H9 (cell line): ENCODE results near the gene LITAF. TPM values are rescaled to one million over a fixed set of nuclear protein-coding genes. Genes with fewer than 3 reads are reported as not detected.

Experiments
- DNase-seq: peaks from one replicate; pipeline ENCODE4 v3.0.0-alpha.2; 2017
- H2AFZ ChIP-seq: one replicate; pipeline ENCODE4 v1.6.1; 2013; ENCODE audit warnings: mild to moderate bottlenecking, low read length, control low read depth, moderate library complexity
- H2AK5ac ChIP-seq: 2 replicates; pipeline ENCODE4 v1.6.1; 2013; ENCODE audit warnings: low read length, control low read depth, mixed read lengths; ENCODE audit not compliant: insufficient read length
- H2BK120ac ChIP-seq: one replicate; pipeline ENCODE4 v1.6.1; 2013; ENCODE audit warnings: low read depth, mild to moderate bottlenecking, low read length, control low read depth, inconsistent platforms; ENCODE audit not compliant: poor library complexity, severe bottlenecking
- H2BK12ac ChIP-seq: 2 replicates; pipeline ENCODE4 v1.6.1; 2013; ENCODE audit warnings: low read length, control low read depth, mixed read lengths, low read depth; ENCODE audit not compliant: insufficient read length
- H2BK15ac ChIP-seq: 2 replicates; pipeline ENCODE4 v1.6.1; 2013; ENCODE audit warnings: low read depth, low read length, control low read depth
- H2BK20ac ChIP-seq: one replicate; pipeline ENCODE4 v1.6.1; 2013; ENCODE audit warnings: low read depth, mild to moderate bottlenecking, low read length, control low read depth, inconsistent platforms; ENCODE audit not compliant: poor library complexity, severe bottlenecking
- H2BK5ac ChIP-seq: 2 replicates; pipeline ENCODE4 v1.6.1; 2013; ENCODE audit warnings: low read length, control low read depth, mixed read lengths; ENCODE audit not compliant: insufficient read length
- H3K14ac ChIP-seq: 2 replicates; pipeline ENCODE4 v1.6.1; 2013; ENCODE audit warnings: low read length, control low read depth; ENCODE audit not compliant: insufficient read depth
- H3K18ac ChIP-seq: 2 replicates; pipeline ENCODE4 v1.6.1; 2013; ENCODE audit warnings: low read depth, mild to moderate bottlenecking, mixed read lengths, low read length, control low read depth; ENCODE audit not compliant: insufficient read length
- H3K23ac ChIP-seq: 2 replicates; pipeline ENCODE4 v1.6.1; 2013; ENCODE audit warnings: low read length, control low read depth, mixed read lengths, low read depth; ENCODE audit not compliant: insufficient read length
- H3K23me2 ChIP-seq: 2 replicates; pipeline ENCODE4 v1.6.1; 2013; ENCODE audit warnings: low read depth, mild to moderate bottlenecking, mixed read lengths, low read length, control low read depth; ENCODE audit not compliant: insufficient read length, poor library complexity, severe bottlenecking
- H3K27ac ChIP-seq: 2 replicates; pipeline ENCODE4 v1.5.1; 2013; ENCODE audit warnings: low read length, control low read depth, mixed read lengths, low read depth; ENCODE audit not compliant: insufficient read length
- H3K27me3 ChIP-seq: 2 replicates; pipeline ENCODE4 v1.6.1; 2013; ENCODE audit warnings: low read length, control low read depth, inconsistent platforms; ENCODE audit not compliant: insufficient read depth
- H3K4ac ChIP-seq: 2 replicates; pipeline ENCODE4 v1.6.1; 2013; ENCODE audit warnings: low read depth, mild to moderate bottlenecking, control low read depth, inconsistent platforms, low read length, moderate library complexity
- H3K4me1 ChIP-seq: 2 replicates; pipeline ENCODE4 v1.6.1; 2013; ENCODE audit warnings: low read length, control low read depth, inconsistent platforms; ENCODE audit not compliant: insufficient read depth
- H3K4me2 ChIP-seq: 2 replicates; pipeline ENCODE4 v1.6.1; 2013; ENCODE audit warnings: low read length, control low read depth, mixed read lengths; ENCODE audit not compliant: insufficient read length, insufficient read depth
- H3K56ac ChIP-seq: 2 replicates; pipeline ENCODE4 v1.6.1; 2013; ENCODE audit warnings: low read depth, mild to moderate bottlenecking, mixed read lengths, low read length, control low read depth; ENCODE audit not compliant: insufficient read length
- H3K79me1 ChIP-seq: 2 replicates; pipeline ENCODE4 v1.6.1; 2013; ENCODE audit warnings: low read depth, mild to moderate bottlenecking, moderate library complexity, low read length, control low read depth, inconsistent platforms; ENCODE audit not compliant: insufficient read depth, poor library complexity, severe bottlenecking
- H3K79me2 ChIP-seq: 2 replicates; pipeline ENCODE4 v1.6.1; 2013; ENCODE audit warnings: low read length, control low read depth, inconsistent platforms; ENCODE audit not compliant: insufficient read depth
- H3K9ac ChIP-seq: 2 replicates; pipeline ENCODE4 v1.6.1; 2013; ENCODE audit warnings: low read length, control low read depth, mixed read lengths; ENCODE audit not compliant: insufficient read length; ENCODE audit errors: extremely low read depth
- H3K9me3 ChIP-seq: one replicate; pipeline ENCODE4 v1.6.1; 2013; ENCODE audit warnings: low read depth, low read length, inconsistent platforms; ENCODE audit not compliant: control insufficient read depth
- H3T11ph ChIP-seq: one replicate; pipeline ENCODE4 v1.6.1; 2013; ENCODE audit warnings: mild to moderate bottlenecking, low read length, control low read depth, inconsistent platforms
- H4K20me1 ChIP-seq: one replicate; pipeline ENCODE4 v1.6.1; 2013; ENCODE audit not compliant: control insufficient read depth, insufficient read length, insufficient read depth
- H4K5ac ChIP-seq: 2 replicates; pipeline ENCODE4 v1.6.1; 2013; ENCODE audit warnings: low read depth, mild to moderate bottlenecking, mixed read lengths, low read length, control low read depth; ENCODE audit not compliant: insufficient read length
- H4K8ac ChIP-seq: replicated peaks from 2 replicates; pipeline ENCODE4 v1.6.1; 2013; ENCODE audit warnings: low read length, control low read depth, mixed read lengths, low read depth; ENCODE audit not compliant: insufficient read length
- H4K91ac ChIP-seq: 2 replicates; pipeline ENCODE4 v1.6.1; 2013; ENCODE audit warnings: low read depth, mild to moderate bottlenecking, moderate library complexity, mixed read lengths, low read length, control low read depth; ENCODE audit not compliant: insufficient read length
- H3K27ac Mint-ChIP-seq, 3 experiments: 2 replicates in 2 of 3; 3 replicates in 1 of 3; pipeline ENCODE4 v1.8.0; 2020 to 2021; ENCODE audit warnings: mixed read lengths in 3 of 3, mild to moderate bottlenecking in 1 of 3, moderate library complexity in 1 of 3
- H3K27me3 Mint-ChIP-seq: 2 replicates; pipeline ENCODE4 v1.8.0; 2021; ENCODE audit warnings: low read depth, mild to moderate bottlenecking, moderate library complexity, mixed read lengths
- H3K36me3 Mint-ChIP-seq, 3 experiments: 2 replicates in 2 of 3; 3 replicates in 1 of 3; pipeline ENCODE4 v1.8.0; 2020 to 2021; ENCODE audit warnings: low read depth in 3 of 3, mixed read lengths in 3 of 3; ENCODE audit not compliant: insufficient read depth in 1 of 3
- H3K4me1 Mint-ChIP-seq, 2 experiments: 2 replicates each; pipeline ENCODE4 v1.8.0; 2020; ENCODE audit warnings: mixed read lengths in 2 of 2
- H3K4me3 Mint-ChIP-seq, 2 experiments: 2 replicates in 1 of 2; 3 replicates in 1 of 2; pipeline ENCODE4 v1.8.0; 2020 to 2021; ENCODE audit warnings: mild to moderate bottlenecking in 2 of 2, mixed read lengths in 2 of 2, moderate library complexity in 1 of 2
- H3K9me3 Mint-ChIP-seq, 2 experiments: 2 replicates in 1 of 2; 3 replicates in 1 of 2; pipeline ENCODE4 v1.8.0; 2020; ENCODE audit warnings: mild to moderate bottlenecking in 2 of 2, mixed read lengths in 2 of 2, moderate library complexity in 1 of 2
- CTCF ChIP-seq: fragments of 200-600 bp; sonication (generic); conservative IDR thresholded peaks from 3 replicates; pipeline ENCODE4 v1.8.0; 2021; ENCODE audit warnings: antibody characterized with exemption, mild to moderate bottlenecking
- WGBS: extraction: QIAGEN DNeasy Blood & Tissue Kit; methylation state at CpG from one replicate; pipeline ENCODE4 v1.1.7; 2013; ENCODE audit warnings: missing lambda C conversion rate, low lambda C conversion rate, mixed read lengths; ENCODE audit not compliant: insufficient read length; ENCODE audit errors: extremely low coverage; 5-methylcytosine and 5-hydroxymethylcytosine counted together
- total RNA-seq: library from RNA; stranded (reverse); gene quantifications from 2 replicates; pipeline ENCODE4 v1.2.1, GENCODE V29; 2021

The LITAF gene
- total RNA-seq, 1 experiment from 2014 or later, result 249 TPM

DNA sequence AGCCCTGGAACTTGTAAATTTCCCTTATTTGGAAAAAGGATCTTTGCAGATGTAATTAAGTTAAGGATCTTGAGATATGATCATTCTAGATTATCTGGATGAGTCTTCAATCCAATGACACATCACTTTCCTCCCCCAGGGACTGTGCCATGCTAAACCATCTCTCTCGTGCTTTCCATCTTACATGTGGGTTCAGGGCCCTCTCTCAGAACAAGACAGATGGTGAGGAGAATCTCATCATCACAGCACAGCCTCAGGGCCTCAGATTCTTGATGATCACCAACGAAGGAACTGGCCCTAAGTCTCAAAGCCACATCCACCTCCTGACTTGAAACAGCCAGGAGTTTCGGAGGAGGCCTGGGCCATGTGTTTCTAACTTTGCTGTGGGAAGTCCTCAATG is 78.7 kb downstream of the LITAF start:
- Histone ChIP-seq H4K20me1 (no peaks in the 10 kb centered on the region), H3T11ph (no peak overlapping the region), H3K9me3 (no peaks in the 10 kb centered on the region), H4K8ac (no peak overlapping the region), H3K27ac (no peak overlapping the region), H3K9ac (no peak overlapping the region), H4K5ac (no peak overlapping the region), H3K4me1 (no peaks in the 10 kb centered on the region), H2BK120ac (no peak overlapping the region), H2BK5ac (no peak overlapping the region), H4K91ac (no peak overlapping the region), H3K79me1 (no peaks in the 10 kb centered on the region), H2BK12ac (no peak overlapping the region), H3K23ac (no peak overlapping the region), H3K4ac (no peak overlapping the region), H3K56ac (no peak overlapping the region), H2BK20ac (no peak overlapping the region), H3K14ac (no peak overlapping the region; the same call in 1 of the 2 replicates), H2AFZ (no peak overlapping the region), H2AK5ac (no peak overlapping the region), H3K23me2 (no peaks in the 10 kb centered on the region), H3K4me2 (no peak overlapping the region), H3K18ac (no peak overlapping the region), H2BK15ac (no peak overlapping the region), H3K79me2 (no peaks in the 10 kb centered on the region), H3K27me3 (no peaks in the 10 kb centered on the region)
- WGBS, result no CpG with 5 or more reads among the region's 3 CpGs
- no peak for TF ChIP-seq CTCF
- no peak for DNase-seq
- Mint-ChIP-seq H3K4me1 (peaks cover 11 to 20% of the 10 kb centered on the region in 2 experiments), H3K36me3 (no peaks in the 10 kb centered on the region; a peak in 1 of 7 replicates), H3K9me3 (no peaks in the 10 kb centered on the region; a peak in 1 of 5 replicates), H3K4me3 (no peak overlapping the region), H3K27ac (no peak overlapping the region), H3K27me3 (no peaks in the 10 kb centered on the region; the same call in 1 of the 2 replicates)
